HG03378 (cell line): ENCODE measurements around the gene PKHD1.
A peak's percentile ranks its signal among the peaks of the same experiment; 100 is the strongest.
"Not testable (repeated sequence)": the region's sequence is repeated elsewhere in the genome, so short reads cannot be mapped to it uniquely, and the experiment has no call there.

Source experiments
- ATAC-seq: cut with Tn5 transposase; IDR thresholded peaks from one replicate; pipeline ENCODE4 v1.9.1; 2021; ENCODE audit warnings: mild to moderate bottlenecking, moderate library complexity; ENCODE audit not compliant: unreplicated experiment

Gene PKHD1

DNA sequence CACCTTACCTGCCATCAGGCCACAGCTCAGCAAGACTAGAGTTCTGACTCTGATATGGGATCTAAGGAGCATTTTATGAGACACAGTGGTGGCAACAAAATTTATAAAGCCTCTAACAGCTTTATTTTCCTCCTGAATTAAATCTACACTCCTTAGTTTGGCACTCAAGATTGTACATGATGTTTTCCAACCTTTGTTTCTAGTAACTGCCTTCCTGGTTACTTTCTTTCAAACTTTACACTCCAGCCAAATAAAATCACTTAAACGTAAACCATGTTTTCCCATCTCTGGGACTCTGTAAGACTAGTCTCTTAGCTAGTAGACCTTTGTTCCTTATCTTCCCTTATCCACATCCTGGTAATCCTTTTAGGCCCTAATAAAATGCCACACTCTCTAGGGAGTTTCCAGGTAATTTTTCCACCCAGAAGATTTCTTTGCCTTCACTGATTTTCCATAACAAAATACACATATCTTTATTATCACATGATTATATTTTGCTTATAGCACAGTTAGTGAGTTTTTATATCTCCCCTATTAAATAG lies 92.1 kb downstream of the PKHD1 start:
- no peak for ATAC-seq

DNA sequence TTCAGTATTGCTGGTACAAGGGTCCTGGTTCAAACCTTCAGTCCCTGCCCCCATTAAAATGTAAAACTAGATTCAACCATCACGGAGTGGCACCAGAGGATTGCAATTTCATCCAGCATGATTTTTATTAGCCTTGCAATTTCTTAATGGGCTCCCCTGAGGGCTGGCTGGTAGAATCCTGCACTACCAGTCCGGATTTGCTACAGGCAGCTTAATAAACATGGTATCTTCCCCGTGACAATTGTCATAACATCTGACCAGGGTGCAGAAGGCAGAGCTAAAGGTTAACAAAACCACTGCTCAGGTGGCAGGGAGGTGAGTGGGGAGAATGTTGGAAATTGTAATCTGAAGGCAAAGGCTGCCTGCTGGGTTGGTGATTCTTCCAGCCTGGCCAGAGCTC lies 94.5 kb downstream of the PKHD1 start:
- no peak for ATAC-seq

DNA sequence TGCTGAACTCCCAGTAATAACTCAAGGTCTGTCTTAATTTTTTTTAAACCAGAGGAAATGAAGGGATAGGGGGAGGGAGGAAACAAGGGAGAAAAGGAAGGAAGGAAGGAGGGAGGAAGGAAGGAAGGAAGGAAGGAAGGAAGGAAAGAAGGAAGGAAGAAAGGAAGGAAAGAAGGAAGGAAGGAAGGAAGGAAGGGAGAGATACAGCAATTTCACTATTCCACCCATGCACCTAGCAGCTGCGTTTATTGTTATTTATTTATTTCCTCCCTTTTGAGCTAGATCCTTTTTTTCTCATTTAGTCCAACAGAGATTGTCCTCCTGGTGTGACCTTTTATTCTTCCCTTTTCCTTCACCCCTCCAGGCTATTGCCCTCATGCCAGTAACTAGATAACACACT lies 97.6 kb downstream of the PKHD1 start:
- ATAC-seq = no peak

DNA sequence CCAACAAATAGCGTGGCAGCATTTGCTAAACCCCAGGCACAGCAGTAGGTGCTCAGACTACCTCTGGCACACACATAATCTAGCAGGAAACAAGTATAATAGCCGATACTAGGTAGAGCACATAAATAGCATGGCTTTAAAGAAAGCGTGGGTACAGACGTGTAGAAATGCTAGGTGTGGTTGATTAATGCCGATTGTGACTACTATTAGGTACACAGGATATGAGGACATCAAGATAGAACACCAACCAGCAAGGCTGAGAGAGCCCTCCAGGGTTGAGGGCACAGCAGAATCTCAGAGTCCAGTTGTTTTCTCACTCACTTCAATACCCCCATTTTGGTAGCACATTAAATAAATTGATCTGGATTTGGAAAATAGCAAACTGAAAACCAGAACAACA lies 100.5 kb downstream of the PKHD1 start:
- no peak for ATAC-seq

DNA sequence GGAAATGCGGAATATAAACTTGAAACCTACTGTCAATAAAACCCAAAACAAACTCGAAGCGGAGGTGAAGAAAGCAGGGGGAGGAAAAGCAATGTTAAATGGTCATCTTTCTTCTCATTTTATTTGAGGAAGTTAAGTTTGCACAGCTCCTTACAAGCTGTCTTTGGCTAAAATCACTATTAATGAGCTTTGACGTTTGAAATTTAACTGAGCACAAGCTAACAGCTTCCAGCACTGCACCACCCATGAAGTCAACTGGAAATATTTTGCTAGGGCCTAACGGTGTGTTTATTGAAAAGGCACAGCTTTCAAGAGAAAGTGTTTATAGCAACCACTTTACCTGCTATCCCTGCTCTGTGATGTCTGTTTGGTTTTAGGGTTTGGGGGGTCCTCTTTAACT lies 103.8 kb downstream of the PKHD1 start:
- ATAC-seq = no peak

DNA sequence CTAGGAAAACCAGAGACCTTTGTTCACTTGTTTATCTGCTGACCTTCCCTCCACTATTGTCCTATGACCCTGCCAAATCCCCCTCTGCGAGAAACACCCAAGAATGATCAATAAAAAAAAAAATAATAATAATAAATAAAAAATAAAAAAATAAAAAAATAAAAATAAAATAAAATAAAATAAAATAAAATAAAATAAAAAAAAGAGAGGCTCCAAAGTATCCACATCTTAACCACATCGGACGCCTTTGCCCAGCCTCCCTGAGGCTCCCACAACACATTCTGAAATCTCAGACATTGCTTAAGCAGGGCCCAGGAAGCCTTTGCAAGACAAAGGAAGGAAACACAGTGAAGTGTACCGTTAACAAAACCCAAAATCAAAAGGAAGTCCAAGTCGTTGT lies 104.7 kb downstream of the PKHD1 start:
- ATAC-seq = not testable (repeated sequence)

DNA sequence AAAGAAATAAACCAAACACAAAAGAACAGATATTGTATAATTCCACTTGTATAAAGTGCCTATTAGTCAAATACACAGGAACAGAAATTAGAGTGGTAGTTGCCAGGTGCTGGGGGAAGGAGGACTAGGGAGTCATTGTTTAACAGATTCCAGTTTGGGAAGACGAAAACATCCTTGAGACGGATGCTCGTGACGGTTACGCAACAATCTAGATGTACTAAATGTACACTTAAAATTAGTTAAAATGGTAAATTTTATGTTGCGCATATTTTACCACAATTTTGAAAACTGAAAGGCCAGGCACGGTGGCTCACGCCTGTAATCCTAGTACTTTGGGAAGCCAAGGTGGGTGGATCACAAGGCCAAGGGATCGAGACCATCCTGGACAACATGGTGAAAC lies 111.0 kb downstream of the PKHD1 start:
- no peak for ATAC-seq

DNA sequence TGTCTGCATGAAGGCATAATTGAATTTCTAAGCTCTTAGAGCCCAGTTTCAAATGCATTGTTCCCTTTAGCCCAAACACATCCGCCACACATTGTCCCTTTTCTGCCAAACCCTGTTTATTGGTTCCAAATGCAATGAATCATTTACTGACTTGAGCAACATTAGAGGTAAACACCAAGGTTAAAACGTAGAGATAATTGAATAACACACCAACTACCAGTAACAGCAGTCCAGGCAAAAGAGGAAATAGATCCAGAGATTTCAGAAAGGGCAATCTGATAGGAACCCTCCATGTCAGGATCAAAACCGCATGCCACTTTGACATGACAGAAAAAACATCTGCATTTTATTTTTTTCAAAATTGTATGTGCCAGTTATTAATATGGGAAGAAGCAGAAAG lies 114.8 kb downstream of the PKHD1 start:
- no peak for ATAC-seq

DNA sequence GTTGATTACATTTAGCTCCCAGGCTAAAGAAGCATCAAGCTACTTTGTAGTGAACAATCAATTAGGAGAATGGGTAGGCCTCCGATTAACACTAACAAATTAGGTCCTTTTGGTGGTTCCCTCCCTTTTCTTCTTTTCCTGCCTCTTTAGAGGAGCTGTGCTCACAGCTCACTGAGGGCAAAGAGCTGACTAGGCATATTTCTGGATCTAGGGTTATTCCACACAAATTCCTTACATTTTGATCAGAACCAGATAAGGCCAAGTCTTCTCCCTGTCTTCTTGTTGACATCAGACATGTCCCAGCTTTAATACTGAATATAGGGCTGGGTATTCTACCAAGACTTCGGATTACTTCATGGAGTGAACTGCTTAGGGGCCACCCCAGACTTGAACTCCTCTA lies 119.1 kb downstream of the PKHD1 start:
- ATAC-seq = no peak

DNA sequence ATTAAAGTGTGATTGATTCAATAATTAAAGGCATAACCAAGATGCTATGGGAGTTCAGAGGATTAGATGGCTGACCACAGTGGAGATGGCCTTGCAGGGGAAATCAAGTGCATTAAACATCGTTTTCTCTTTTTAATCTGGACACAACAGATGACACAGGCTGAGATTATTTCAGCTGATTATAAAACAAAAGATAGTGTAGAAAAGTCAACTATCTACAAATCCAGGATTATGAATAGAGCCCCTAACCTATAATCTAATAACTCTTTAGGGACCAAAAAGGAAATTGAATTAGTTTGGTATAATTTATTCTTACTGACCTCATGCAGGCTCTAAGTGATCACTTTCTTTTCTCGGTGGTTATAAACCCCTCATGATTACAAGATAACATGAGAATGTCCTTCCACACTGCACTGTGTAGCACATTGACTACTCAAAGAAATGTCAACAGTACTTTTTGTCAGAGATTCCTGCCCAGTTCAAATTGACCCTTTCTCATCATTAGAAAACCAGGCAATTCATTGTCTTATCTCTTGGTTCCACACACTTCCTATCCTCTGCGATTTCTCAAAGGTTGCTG lies 122.1 kb downstream of the PKHD1 start:
- no peak for ATAC-seq

DNA sequence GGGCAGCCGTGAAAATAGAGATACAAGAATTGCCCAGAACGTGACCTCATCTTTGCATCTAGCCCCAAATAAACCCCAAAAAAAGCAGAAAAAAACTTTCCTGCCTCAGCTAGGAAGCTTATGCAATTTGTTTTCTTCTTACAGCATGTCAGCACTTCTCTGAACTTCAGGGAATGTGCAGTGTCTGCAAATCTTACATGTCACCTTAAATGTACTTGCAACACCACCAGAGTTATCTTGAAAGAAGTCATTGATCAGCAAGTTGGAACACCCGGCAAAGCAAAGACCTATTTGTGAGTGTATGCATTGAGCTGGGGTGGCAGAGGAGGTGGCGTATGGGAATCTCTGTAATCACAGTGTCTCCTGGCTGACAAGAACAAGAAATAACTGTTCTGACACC lies 123.4 kb downstream of the PKHD1 start:
- no peak for ATAC-seq

DNA sequence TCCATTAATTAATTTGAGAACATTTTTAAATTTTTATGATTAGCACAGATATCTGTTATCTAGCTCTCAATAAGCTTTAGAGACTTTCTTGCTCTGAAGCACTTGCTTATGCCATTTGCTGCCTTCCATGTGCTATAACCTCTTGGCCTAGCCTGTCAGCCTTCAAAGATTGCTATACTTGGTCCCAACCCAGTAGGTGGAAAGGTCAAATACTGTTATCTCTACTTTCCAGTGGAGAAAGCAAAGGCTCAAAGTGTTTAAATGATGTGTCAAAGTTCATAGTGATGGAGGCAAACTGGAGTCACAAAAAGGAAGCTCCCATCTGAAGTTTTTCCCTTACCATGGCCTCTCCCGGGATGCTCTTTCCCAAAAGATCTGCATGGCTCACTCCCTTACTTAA lies 125.1 kb downstream of the PKHD1 start:
- no peak for ATAC-seq

DNA sequence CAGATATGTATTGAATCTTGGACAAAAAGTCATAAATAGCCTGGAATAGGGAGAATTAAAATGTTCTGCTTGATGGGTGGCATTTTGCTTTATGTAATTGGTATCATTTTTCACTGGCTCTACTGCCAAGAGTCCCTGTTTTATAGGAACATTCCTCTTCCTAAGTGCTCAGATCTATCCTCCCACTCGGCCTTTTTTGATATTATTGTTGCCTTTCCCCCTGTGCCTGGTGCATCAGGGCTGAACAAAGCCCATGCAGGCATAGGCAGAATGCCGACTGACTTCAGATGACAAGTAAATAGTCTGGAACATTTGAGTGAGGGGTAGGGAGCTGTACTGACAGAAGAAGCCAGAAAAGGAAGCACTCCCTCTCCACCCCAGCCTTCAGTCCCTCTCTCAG lies 127.0 kb downstream of the PKHD1 start:
- ATAC-seq = no peak

DNA sequence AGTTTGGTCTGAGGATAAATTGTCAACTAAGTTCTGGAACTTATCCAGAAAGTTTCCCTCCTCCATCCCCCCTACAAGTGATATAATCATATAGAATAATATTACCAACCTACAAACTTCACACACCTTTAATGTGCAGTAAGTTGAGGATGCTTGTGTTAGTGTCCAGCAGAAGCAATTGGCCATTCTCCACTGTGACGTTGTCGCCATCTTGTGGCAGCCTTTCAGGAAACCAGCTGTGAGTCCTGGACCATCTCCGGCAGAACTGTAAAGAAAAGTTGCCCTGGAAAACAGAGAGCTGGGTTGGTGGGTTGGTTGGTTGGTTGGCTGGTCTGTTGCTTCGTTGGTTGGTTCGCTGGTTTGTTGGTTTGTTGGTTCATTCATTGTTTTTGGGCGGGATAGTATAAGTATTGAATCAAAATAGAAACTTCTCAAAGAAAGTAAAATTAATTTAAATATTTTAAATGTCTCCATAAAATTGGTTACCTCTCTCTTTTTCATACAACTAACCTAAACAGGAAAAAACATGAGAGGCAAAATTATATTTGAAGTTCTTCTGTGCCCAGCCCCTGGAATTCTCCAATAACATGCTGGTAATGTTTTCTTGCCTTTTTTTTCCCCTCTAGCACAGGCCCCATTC lies 127.5 kb downstream of the PKHD1 start:
- ATAC-seq = peak; percentile 94

DNA sequence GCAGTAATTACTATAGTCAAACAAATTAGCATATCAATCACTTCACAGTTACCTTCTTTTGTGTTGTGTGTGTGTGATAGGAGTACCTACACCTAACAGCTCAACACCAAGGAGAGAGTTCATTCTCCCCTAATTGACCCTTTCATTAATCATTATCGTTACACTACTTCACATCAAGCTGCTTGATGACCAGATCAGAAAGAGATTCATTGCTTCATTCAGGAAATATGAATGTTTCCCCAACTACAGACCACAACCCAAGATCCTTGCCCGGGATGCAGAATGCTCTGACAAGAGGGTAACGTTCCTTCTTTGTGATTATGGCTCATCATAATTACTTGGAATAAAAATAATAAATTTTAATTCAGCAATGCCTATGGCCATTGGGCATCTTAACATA lies 132.7 kb downstream of the PKHD1 start:
- no peak for ATAC-seq

DNA sequence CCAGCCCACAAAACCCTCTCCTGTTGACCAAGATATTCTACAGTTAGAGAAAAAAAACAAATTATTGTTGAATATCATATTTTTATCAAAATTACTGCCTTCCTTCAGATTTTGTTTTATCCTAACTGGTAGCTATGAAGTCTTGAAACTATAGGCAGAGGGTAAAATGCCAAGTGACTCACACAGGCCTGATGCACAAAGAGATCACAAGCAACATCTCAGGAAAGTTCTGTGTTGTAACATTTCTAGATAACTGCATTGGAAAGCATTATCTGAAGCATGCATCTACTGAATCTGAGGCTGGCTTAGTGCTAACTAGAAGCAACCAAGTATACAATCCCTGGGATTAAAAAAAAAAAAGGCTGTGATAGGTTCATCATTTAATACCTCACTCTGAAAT lies 134.2 kb downstream of the PKHD1 start:
- ATAC-seq = no peak

DNA sequence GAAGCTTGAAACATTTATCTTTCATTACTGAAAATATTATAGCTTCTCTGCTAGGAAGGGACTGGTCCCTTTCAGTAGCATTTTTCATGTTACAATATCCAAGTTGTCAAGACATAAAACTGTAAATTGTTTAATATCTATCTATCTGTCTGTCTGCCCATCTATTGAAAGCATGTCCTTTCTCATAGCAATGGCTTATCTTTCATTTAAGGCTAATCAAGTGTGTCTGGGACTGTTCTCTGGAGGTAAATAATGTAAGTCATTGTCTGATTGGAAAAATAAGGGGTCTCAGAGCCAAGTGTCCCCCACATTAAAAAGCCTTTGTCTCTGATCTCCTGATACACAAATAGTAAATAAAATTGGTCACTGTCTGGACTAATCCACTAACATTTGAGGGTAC lies 135.5 kb downstream of the PKHD1 start:
- no peak for ATAC-seq

DNA sequence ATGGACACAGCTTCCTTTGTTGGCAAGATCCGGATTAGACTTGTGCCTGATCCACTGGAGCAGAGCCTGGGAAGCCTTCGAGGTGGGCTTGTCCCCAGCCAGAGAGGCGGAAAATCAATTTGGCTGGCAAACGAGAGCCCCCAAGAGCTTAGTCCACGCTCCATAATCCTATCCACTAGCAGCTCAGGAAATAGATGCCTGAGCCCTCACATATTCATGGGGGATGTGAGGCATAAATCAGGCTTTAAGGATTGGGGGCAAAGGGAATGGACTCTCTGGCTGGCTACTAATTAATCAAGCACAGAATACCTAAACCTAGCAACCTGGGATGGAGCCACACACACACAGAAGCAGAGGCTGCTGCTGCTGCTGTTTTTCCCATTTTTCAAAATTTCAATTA lies 137.9 kb downstream of the PKHD1 start:
- ATAC-seq = no peak

DNA sequence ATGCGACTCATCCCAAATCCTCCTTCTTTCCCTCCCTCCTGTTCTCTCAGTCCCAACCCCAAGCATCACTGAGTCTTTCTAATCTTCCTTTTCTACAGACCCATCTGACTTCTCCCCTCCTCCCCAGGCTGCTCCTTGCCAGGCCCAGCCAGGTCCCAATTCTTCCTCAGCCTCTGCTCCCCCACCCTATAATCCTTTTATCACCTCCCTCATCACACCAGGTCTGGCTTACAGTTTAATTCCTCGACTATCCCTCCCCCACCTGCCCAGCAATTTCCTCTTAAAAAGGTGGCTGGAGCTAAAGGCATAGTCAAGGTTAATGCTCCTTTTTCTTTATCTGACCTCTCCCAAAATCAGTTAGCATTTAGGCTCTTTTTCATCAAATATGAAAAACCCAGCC lies 147.7 kb downstream of the PKHD1 start:
- ATAC-seq = not testable (repeated sequence)

DNA sequence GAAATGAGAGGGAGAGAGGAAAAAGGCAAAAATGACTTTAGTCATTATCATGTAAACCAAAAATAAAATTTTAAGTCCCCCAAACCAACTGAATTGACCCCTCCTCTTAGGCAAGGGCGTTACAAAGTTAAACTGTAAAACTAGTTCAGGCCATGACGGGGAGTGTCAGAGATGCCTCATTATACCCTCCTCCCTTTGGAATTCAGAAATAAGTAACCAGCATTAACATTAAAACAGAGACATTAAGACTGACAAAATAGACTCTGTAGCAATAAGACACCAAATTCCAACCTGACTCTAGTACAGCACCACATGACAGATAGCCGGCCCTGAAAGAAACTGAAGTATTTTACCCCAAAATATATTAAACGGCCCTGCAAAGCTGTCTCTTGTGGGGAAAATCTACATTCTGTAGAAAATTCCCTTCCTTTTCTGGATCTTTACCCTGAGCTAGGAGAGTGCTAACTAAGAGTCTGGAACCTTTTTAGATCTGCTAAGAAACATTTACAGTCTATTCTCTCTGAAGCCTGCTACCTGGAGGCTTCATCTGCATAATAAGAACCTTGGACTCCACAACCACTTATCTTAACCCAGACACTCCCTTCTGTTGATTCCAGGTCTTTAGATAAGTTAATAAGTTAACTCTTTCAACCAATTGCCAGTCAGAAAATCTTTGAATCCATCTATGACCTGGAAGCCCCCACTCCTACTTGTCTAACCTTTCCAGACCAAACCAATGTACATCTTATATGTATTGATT lies 150.7 kb downstream of the PKHD1 start:
- no peak for ATAC-seq

DNA sequence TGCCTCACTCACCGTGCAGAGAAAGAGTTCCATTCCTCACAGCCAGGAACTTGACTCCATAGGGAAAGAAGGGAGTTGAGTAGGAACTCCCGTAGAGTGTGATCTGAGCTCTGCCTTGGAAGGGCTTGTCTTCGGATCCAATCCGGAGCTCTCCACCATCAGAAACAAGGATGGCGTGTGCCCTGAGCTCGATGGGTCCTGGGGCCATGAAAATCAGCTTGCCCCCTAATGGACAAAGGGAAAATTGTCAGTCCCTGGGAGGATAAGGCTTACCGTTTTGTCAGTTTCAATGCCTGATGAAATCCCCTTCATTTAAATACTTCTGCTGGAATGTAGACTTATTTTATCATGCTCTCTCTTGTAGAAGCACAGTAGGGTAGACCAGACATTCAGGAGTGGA lies 153.3 kb downstream of the PKHD1 start:
- no peak for ATAC-seq

DNA sequence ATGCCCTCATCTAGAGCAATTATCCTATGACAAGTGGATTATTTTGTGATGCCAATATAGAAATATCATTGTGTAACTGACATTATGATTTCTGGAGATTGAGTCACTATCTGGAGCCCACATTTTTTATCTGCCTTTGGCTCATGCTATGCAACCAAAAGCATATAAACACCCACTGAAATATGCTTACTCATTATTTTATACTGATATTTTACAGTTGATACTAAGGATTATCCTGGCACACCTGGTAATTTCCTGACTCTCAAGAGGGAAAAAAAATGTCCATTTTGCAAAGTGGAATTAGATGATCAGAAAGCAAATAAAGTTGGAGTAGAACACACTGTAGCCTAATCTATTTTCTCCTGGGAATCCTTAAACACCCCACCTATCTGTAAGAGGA lies 154.5 kb downstream of the PKHD1 start:
- no peak for ATAC-seq
